Measurements from ENCODE around the gene SIRT4.

SIRT4 gene

DNA sequence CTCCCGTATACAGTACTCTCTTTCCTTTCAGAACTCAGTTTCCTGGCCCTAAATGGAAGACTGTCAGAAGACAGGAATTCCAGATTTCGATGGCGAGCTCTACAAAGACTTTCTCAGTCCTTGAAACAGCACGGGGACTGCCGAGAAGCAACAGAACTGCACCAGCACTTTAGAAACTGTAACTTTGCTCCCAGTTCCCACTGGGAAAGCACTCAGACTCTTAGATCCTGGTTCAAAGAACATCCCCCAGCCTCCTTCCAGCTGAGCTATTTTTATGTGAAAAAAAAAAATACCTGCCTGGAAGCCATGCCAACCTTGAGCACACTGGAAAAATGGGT, 38.4 kb upstream of the SIRT4 start:
- H3K9me2 ChIP-seq (replicated peaks; ENCODE audit: low read depth, low read length) = no peaks in the 10 kb centered on the region
- H3K9ac ChIP-seq (ENCODE audit: low read depth, low read length, poor library complexity, severe bottlenecking) = no peak overlapping the region
- H3F3A ChIP-seq (ENCODE audit: low read depth) = no peaks in the 10 kb centered on the region
- TF ChIP-seq, protein P1, sequence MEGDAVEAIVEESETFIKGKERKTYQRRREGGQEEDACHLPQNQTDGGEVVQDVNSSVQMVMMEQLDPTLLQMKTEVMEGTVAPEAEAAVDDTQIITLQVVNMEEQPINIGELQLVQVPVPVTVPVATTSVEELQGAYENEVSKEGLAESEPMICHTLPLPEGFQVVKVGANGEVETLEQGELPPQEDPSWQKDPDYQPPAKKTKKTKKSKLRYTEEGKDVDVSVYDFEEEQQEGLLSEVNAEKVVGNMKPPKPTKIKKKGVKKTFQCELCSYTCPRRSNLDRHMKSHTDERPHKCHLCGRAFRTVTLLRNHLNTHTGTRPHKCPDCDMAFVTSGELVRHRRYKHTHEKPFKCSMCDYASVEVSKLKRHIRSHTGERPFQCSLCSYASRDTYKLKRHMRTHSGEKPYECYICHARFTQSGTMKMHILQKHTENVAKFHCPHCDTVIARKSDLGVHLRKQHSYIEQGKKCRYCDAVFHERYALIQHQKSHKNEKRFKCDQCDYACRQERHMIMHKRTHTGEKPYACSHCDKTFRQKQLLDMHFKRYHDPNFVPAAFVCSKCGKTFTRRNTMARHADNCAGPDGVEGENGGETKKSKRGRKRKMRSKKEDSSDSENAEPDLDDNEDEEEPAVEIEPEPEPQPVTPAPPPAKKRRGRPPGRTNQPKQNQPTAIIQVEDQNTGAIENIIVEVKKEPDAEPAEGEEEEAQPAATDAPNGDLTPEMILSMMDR (conservative IDR thresholded peaks at IDR 0.05; ENCODE audit: low read length) = no peak
- TF ChIP-seq EZH2phosphoT487 (IDR thresholded peaks at IDR 0.05; ENCODE audit: borderline replicate concordance) = no peak
- H3K27me3 ChIP-seq (ENCODE audit: insufficient read depth, low read length, poor library complexity, severe bottlenecking) = peaks cover 62% of the 10 kb centered on the region
- no peak overlapping the region for H2AFZ ChIP-seq (ENCODE audit: low read length)
- no peaks in the 10 kb centered on the region for H3K9me3 ChIP-seq (ENCODE audit: insufficient read depth, low read depth, low read length)
- H3K4me1 ChIP-seq (ENCODE audit: insufficient read depth, low read length, poor library complexity, severe bottlenecking) = peaks cover 11% of the 10 kb centered on the region
- no peaks in the 10 kb centered on the region for H4K20me1 ChIP-seq (ENCODE audit: insufficient read depth, low read length, poor library complexity, severe bottlenecking)
- H3K36me3 ChIP-seq (ENCODE audit: insufficient read depth, low read length) = no peaks in the 10 kb centered on the region
- no peaks in the 10 kb centered on the region for H3K79me2 ChIP-seq (ENCODE audit: insufficient read depth, low read length)
- H3K4me2 ChIP-seq (ENCODE audit: low read depth, low read length, poor library complexity, severe bottlenecking) = no peak overlapping the region
- H3K4me3 ChIP-seq (ENCODE audit: low read length, poor library complexity, severe bottlenecking) = no peak overlapping the region

DNA sequence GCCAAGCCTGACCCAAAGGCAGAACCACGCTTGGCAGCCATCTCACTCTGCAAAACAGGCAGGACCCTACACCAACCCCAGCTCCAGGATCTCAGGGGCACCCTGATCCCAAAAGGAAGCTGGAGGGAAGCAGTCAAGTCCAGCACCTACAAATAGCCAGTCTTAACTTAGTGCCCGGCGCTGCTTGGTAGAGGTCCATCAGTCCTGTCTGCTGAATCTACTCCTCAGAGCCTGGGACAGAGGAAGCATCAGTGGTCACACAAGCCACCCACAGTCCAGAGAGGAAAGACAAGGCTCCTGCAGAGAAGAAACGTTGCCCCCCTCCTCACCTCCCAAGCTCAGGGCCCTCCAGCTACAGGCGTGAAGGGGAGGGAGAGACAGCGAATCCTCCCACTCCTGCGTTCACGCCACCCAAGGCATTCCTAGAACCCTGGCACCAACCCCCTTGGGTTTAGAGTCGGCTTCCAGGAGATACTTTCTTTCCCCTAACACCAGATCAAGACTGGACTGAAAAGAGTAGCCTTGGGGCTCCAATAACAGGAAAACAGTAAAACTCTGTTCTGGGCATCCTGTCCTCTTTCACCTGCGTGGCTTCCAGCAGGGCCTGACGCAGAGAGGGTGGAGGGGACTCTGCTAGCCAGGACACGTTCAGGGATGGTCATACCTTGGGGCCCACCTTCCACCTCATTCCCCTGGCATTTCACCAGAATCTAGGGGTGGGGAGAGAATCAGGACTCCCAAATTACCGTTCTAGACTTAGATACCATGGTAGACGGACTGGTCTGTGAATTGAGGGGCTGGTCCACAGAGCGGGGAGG, 37.8 kb upstream of the SIRT4 start:
- Histone ChIP-seq H3K79me2 (ENCODE audit: insufficient read depth, low read length) (no peaks in the 10 kb centered on the region), H3K9ac (ENCODE audit: low read depth, low read length, poor library complexity, severe bottlenecking) (no peak overlapping the region), H2AFZ (ENCODE audit: low read length) (no peak overlapping the region), H3K4me2 (ENCODE audit: low read depth, low read length, poor library complexity, severe bottlenecking) (peak overlapping the region; percentile 79), H3K9me2 (replicated peaks; ENCODE audit: low read depth, low read length) (no peaks in the 10 kb centered on the region), H3K27me3 (ENCODE audit: insufficient read depth, low read length, poor library complexity, severe bottlenecking) (peaks cover 62% of the 10 kb centered on the region), H4K20me1 (ENCODE audit: insufficient read depth, low read length, poor library complexity, severe bottlenecking) (no peaks in the 10 kb centered on the region), H3K36me3 (ENCODE audit: insufficient read depth, low read length) (no peaks in the 10 kb centered on the region), H3K4me1 (ENCODE audit: insufficient read depth, low read length, poor library complexity, severe bottlenecking) (peaks cover 11% of the 10 kb centered on the region), H3K4me3 (ENCODE audit: low read length, poor library complexity, severe bottlenecking) (no peak overlapping the region), H3K9me3 (ENCODE audit: insufficient read depth, low read depth, low read length) (no peaks in the 10 kb centered on the region), H3F3A (ENCODE audit: low read depth) (no peaks in the 10 kb centered on the region)
- TF ChIP-seq, protein P1 (conservative IDR thresholded peaks at IDR 0.05; ENCODE audit: low read length) = no peak
- no peak for TF ChIP-seq EZH2phosphoT487 (IDR thresholded peaks at IDR 0.05; ENCODE audit: borderline replicate concordance)

DNA sequence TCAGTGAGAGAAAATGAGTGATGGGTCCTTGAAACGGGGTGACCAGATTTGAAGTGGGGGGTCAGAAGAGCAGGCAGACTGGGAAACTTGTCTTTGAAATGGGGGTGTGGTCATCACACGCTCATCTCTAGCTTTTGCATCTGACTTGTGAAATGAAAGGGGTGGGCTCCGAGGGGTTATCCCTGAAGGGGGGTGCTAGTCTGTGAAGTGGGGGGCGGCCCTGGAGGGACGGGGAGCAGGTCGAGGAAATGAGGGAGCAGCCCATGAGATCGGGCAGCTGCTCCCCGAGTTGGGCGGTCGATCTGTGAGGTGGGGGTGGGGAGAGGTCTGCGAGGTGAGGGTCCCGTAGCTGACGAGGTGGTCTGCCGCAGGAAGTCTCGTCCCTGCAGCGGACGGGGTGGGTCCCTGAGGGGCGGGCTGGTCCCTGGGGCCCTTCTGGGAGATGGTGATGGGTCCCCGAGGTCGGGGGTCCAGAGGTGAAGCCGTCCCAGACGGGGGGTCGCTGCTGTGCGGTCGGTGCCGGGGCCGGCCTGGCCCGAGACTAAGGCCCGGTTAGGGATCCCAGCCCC, 37.1 kb upstream of the SIRT4 start:
- Histone ChIP-seq H3F3A (ENCODE audit: low read depth) (no peaks in the 10 kb centered on the region), H3K4me3 (ENCODE audit: low read length, poor library complexity, severe bottlenecking) (peak overlapping the region; percentile 68), H3K9me3 (ENCODE audit: insufficient read depth, low read depth, low read length) (no peaks in the 10 kb centered on the region), H3K9me2 (replicated peaks; ENCODE audit: low read depth, low read length) (no peaks in the 10 kb centered on the region), H3K36me3 (ENCODE audit: insufficient read depth, low read length) (no peaks in the 10 kb centered on the region), H4K20me1 (ENCODE audit: insufficient read depth, low read length, poor library complexity, severe bottlenecking) (no peaks in the 10 kb centered on the region), H3K4me2 (ENCODE audit: low read depth, low read length, poor library complexity, severe bottlenecking) (peak overlapping the region; percentile 79), H2AFZ (ENCODE audit: low read length) (no peak overlapping the region; the same call in 1 of the 2 replicates), H3K9ac (ENCODE audit: low read depth, low read length, poor library complexity, severe bottlenecking) (peak overlapping the region; percentile 61), H3K4me1 (ENCODE audit: insufficient read depth, low read length, poor library complexity, severe bottlenecking) (peaks cover 11% of the 10 kb centered on the region), H3K79me2 (ENCODE audit: insufficient read depth, low read length) (no peaks in the 10 kb centered on the region), H3K27me3 (ENCODE audit: insufficient read depth, low read length, poor library complexity, severe bottlenecking) (peaks cover 55% of the 10 kb centered on the region)
- TF ChIP-seq, protein P1 (conservative IDR thresholded peaks at IDR 0.05; ENCODE audit: low read length) = no peak
- no peak for TF ChIP-seq EZH2phosphoT487 (IDR thresholded peaks at IDR 0.05; ENCODE audit: borderline replicate concordance)
